Esophagus squamous epithelium (tissue), 4 donors: ENCODE measurements around the gene POLD2.

Experiments
- CTCF ChIP-seq, 6 experiments: fragments of 450-650 bp in 4 of 6; fragments of 200-600 bp in 2 of 6; sonication (generic) in 2 of 6; IDR thresholded peaks; one replicate each; pipeline ENCODE4 v1.5.1; 2016 to 2019; ENCODE audit warnings: antibody characterized with exemption in 6 of 6, mild to moderate bottlenecking in 4 of 6, moderate library complexity in 4 of 6
- POLR2A ChIP-seq, 4 donors: fragments of 450-650 bp; IDR thresholded peaks; one replicate each; pipeline ENCODE4 v1.6.1; 2017; ENCODE audit warnings: antibody characterized with exemption in 4 of 4, mild to moderate bottlenecking in 4 of 4, moderate library complexity in 3 of 4

GRCh38 chr7:44077681-44078091 lies 45.7 kb downstream of the POLD2 start:
- no peak for TF ChIP-seq CTCF (IDR thresholded peaks at IDR 0.05)
- no peak for TF ChIP-seq POLR2A (IDR thresholded peaks at IDR 0.05)
